ENCODE data around the gene CRTAC1. TPM values are rescaled to one million over a fixed set of nuclear protein-coding genes. Genes with fewer than 3 reads are reported as not detected.

The CRTAC1 gene
- total RNA-seq, 1 experiment from 2014 or later = not detected

Small RNAs within 50 kb of the gene (small RNA-seq; reads per million reads assigned to genes)
- gene AL355301.1 = not detected

Other genes starting within 250 kb of the CRTAC1 start
- gene GOLGA7B, start 180.8 kb downstream of the CRTAC1 start, total RNA-seq (2014; rRNA removed; shearing (Covaris generic)) = 0.33 and 0.39 TPM in 2 replicates
- 12.1 and 14.3 TPM in 2 replicates for gene R3HCC1L, start 104.0 kb upstream of the CRTAC1 start, total RNA-seq (2014; rRNA removed; shearing (Covaris generic))
- gene LOXL4, start 237.6 kb upstream of the CRTAC1 start, total RNA-seq (2014; rRNA removed; shearing (Covaris generic)) = not detected in 2 replicates

Data from HT1080 (cell line).